HG03097 (cell line): ENCODE measurements around the gene ZNF93.
A peak's percentile ranks its signal among the peaks of the same experiment; 100 is the strongest.
"Not testable (repeated sequence)": the region's sequence is repeated elsewhere in the genome, so short reads cannot be mapped to it uniquely, and the experiment has no call there.

Source experiments
- ATAC-seq: cut with Tn5 transposase; IDR thresholded peaks from one replicate; pipeline ENCODE4 v1.9.1; 2021; ENCODE audit not compliant: unreplicated experiment, low FRiP score

The ZNF93 gene

GRCh38 chr19:19900729-19901444 is at the start of gene ZNF93:
ZNF93 (plus strand) TSS chr19:19900946; CDS start chr19:19901089, 143 bp downstream.
- ATAC-seq: peak; percentile 92

GRCh38 chr19:19851740-19852139 is 49.0 kb upstream of the ZNF93 start:
- not testable (repeated sequence) for ATAC-seq

GRCh38 chr19:19858751-19859150 is 42.0 kb upstream of the ZNF93 start:
- ATAC-seq: no peak

DNA sequence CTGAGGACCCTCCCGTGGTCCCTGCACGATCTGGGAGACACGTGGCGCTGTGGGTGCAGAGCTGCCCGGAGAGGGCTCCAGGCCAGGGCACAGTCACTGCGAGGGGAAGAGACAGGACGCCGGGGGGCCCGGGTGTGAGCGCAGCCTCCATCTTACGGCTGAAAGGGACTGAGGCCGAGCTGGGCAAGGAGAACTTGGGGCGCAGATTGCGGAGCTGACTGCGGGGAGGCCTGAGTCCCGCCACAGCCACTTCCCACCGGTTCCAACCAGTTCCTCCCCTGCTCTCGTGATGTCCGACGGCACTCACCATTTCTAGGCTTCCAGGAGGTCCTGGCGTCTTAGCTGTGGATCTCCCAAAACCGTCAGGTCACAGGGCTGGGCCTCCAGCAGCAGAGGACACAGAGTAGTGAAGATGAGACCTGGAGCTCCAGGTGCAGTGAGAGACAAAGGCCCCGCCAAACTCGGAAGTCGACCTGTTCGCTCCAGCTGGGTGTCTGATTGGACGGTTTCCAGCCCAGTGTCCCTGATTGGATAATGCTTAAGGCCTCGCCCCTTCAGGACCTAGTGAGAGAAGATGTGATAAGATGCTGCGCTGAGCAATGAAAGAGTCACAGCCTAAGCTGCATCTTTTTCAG is 39.9 kb upstream of the ZNF93 start:
- ATAC-seq: no peak

- ATAC-seq: peak; percentile 95
Measured at GRCh38 chr19:19865750-19866610, 34.8 kb upstream of the ZNF93 start, which contains the start of gene ZNF253. ZNF253 (plus strand) TSS chr19:19865882; CDS start chr19:19865997, 115 bp downstream.

GRCh38 chr19:19866611-19867248 is 34.0 kb upstream of the ZNF93 start:
- no peak for ATAC-seq

DNA sequence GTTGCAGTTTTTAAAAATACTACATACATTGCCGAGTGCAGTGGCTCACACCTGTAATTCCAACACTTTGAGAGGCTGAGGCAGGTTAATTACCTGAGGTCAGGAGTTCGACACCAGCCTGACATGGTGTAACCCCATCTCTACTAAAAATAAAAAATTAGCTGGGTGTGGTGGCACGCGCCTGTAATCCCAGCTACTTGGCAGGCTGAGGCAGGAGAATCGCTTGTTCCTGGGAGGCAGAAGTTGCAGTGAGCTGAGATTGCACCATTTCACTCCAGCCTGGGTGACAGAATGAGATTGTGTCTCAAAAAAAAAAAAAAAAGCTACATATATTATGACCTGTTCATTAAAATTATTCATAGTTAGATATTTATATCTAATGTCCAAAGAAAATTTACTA is 30.7 kb upstream of the ZNF93 start:
- not testable (repeated sequence) for ATAC-seq

DNA sequence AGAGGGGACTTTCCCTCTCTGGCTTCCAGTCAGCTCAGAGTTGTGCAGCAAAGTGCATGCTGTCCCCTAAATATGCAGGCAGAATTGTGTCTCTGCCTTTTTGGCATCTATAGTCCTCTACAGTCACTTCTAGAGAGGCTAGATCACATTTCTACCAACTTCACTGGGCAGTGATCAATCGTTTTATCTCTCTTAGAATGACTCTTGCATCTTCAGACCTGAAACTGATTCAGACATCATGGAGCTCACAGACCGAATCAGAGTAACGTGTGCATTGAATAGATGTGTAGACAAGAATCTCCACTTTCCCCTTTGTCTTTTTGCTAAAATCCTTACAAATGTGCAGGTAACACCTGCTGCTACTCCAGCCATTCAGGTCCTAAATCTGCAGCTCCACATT is 28.8 kb upstream of the ZNF93 start:
- ATAC-seq: no peak

DNA sequence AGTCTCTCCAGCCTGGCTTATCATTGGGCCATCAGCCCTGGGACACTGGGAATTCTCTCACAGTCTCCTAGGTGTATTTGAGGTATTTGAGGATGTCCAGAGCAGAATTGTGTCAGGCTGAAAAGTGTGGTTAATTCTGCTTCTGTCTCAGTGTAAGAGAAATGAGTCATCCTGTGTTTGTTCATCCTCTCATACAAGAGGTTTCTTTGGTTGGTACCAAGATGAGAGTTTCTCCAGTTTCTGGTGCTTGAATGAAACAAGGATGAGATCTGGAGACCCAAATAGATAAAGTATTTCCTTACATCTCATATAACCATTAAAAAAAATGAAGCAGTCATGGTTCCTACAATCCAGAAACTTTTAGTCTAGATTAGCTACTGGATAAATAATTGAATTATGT is 27.4 kb upstream of the ZNF93 start:
- ATAC-seq: no peak

- ATAC-seq: no peak
Measured at GRCh38 chr19:19877724-19878123, 23.0 kb upstream of the ZNF93 start.

DNA sequence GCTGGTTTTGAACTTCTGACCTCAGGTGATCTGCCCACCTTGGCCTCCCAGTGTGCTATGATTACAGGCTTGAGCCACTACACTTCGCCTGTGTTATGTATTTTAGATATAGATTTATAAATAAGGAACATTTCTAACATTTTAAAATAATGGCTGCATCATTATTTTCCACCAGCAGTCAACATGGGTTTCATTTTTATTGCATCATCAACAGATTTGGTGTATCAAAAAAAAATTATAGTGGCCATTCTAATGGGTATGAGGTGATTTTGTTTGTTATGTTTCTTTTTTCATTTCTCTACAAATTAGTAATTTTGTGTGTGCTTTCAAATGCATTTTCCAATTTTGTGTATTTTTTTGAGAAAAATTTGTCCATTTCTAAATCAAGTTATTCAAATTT is 16.2 kb upstream of the ZNF93 start:
- ATAC-seq: no peak

GRCh38 chr19:19892055-19892941 is 8.4 kb upstream of the ZNF93 start:
- not testable (repeated sequence) for ATAC-seq

DNA sequence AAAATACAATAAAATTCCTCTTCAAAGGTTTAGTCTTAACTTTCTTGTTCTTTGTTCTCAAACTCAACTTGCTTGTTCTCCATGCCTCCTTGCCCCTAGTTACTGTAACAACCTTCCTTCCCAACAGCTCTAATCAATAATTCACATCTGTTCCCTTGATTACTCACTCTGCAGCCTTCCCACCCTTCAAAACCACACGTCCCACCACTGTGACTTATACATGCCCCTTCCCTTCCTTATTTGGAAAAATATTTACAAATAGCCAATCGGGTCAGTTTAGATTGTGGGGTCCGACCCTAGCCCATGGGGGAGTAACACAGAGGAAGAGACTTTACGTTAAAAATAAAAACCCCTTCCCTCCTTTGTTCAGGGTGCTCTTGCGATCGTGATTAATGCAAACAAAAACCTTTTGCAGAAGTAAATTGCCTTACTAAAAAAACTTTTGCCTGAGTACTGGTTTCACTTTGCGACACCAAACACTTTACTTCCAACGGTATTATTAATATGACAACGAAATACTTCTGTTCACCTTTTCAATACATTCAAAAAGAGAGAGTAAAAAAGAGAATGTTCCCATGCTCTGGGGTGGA is 512 bp upstream of the ZNF93 start:
- ATAC-seq: no peak

DNA sequence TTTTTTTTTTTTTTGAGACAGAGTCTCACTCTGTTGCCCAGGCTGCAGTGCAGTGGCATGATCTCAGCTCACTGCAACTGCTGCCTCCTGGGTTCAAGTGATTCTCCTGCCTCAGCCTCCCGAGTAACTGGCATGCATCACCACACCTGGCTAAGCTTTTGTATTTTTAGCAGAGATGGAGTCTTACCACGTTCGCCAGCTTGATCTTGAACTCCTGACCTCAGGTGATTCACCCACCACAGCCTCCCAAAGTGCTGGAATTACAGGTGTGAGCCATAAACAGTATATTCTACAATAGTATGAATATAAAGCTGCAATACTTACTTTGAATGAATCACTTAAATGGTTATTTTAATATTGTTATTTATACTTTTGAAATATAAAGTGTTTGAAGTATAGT is 6.8 kb downstream of the ZNF93 start:
- ATAC-seq: not testable (repeated sequence)

- ATAC-seq: no peak
Measured at GRCh38 chr19:19909654-19910053, 8.9 kb downstream of the ZNF93 start.

DNA sequence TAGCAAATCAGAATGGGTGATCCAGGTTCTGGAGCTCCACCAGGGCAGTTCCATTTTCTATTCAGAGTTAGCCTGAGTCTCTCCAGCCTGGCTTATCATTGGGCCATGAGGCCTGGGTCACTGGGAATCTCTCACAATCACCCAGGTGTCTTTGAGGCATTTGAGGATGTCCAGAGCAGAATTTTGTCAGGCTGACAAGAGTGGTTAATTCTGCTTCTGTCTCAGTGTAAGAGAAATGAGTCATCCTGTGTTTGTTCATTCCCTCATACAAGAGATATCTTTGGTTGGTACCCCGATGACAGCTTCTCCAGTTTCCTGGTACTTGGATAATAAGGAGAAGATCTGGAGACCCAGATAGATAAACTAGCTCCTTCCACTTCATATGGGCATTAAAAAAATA is 10.4 kb downstream of the ZNF93 start:
- no peak for ATAC-seq

DNA sequence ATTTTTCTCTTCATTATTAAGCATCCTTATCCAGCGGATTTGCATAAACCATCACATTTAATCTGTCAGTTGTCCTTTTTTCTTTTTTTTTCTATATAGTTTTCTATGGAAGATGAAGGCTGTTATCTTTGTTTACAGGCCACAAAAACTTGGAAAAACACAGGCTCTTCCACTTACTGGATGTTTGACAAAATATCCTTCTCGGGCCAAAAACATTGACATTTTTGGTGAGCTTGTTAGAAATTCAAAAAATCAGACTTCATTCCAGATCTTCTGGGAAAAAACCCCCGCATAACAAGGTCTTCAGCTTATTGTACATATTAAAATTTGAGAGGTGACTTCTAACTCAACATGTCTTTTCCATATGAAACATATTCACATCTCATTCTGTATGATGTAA is 13.8 kb downstream of the ZNF93 start:
- ATAC-seq: no peak

GRCh38 chr19:19930417-19930816 is 29.7 kb downstream of the ZNF93 start:
- not testable (repeated sequence) for ATAC-seq
